NCI-H69 (cell line): ENCODE measurements around the gene XRCC1.
"Not testable (repeated sequence)": the region's sequence is repeated elsewhere in the genome, so short reads cannot be mapped to it uniquely, and the experiment has no call there.

Source experiments
- DNase-seq: peaks from one replicate; lab custom pipeline; 2025; lab: John Stamatoyannopoulos, UW

The XRCC1 gene

GRCh38 chr19:43600326-43600725, 25.0 kb upstream of the XRCC1 start:
- not testable (repeated sequence) for DNase-seq

- DNase-seq, result no peak
Observed at GRCh38 chr19:43599635-43600295, 24.4 kb upstream of the XRCC1 start.

- no peak for DNase-seq
Observed at GRCh38 chr19:43598445-43599240, 23.3 kb upstream of the XRCC1 start.

GRCh38 chr19:43597876-43598275, 22.5 kb upstream of the XRCC1 start:
- DNase-seq, result no peak

GRCh38 chr19:43596842-43597461, 21.6 kb upstream of the XRCC1 start:
- peak; percentile 41 for DNase-seq

- DNase-seq, result peak; percentile 99
Observed at GRCh38 chr19:43595999-43596841, 20.9 kb upstream of the XRCC1 start, which contains the start of the genes IRGQ and ZNF576. IRGQ (minus strand) TSS chr19:43596134; CDS start chr19:43595338, 796 bp downstream. ZNF576 (plus strand) TSS chr19:43596595; CDS start chr19:43597109, 514 bp downstream.

GRCh38 chr19:43595605-43595998, 20.3 kb upstream of the XRCC1 start:
- peak; percentile 64 for DNase-seq

- DNase-seq, result peak; percentile 89
Observed at GRCh38 chr19:43594710-43595604, 19.6 kb upstream of the XRCC1 start.

GRCh38 chr19:43594081-43594697, 18.9 kb upstream of the XRCC1 start:
- no peak for DNase-seq

- DNase-seq, result no peak
Observed at GRCh38 chr19:43592800-43593350, 17.5 kb upstream of the XRCC1 start.

GRCh38 chr19:43591904-43592772, 16.8 kb upstream of the XRCC1 start:
- no peak for DNase-seq

- DNase-seq, result no peak
Observed at GRCh38 chr19:43589678-43590077, 14.4 kb upstream of the XRCC1 start.

- DNase-seq, result no peak
Observed at GRCh38 chr19:43589277-43589676, 13.9 kb upstream of the XRCC1 start.

GRCh38 chr19:43587029-43587428, 11.7 kb upstream of the XRCC1 start:
- not testable (repeated sequence) for DNase-seq

- DNase-seq, result no peak
Observed at GRCh38 chr19:43586346-43586745, 11.0 kb upstream of the XRCC1 start.

- DNase-seq, result no peak
Observed at GRCh38 chr19:43584484-43584883, 9.2 kb upstream of the XRCC1 start.

GRCh38 chr19:43582495-43582894, 7.2 kb upstream of the XRCC1 start:
- no peak for DNase-seq

GRCh38 chr19:43581467-43581866, 6.1 kb upstream of the XRCC1 start:
- no peak for DNase-seq

GRCh38 chr19:43578787-43579186, 3.5 kb upstream of the XRCC1 start:
- no peak for DNase-seq
